Activated naive CD4-positive, alpha-beta T cell treated with Interleukin-2 at 50 U/mL for 16 hours (primary cell): ENCODE data around the gene FAM222A.
A peak's percentile ranks its signal among the peaks of the same experiment; 100 is the strongest.

Experiments used
- DNase-seq: peaks from one replicate; pipeline ENCODE4 v3.0.0-alpha.2; 2020

FAM222A gene

DNA sequence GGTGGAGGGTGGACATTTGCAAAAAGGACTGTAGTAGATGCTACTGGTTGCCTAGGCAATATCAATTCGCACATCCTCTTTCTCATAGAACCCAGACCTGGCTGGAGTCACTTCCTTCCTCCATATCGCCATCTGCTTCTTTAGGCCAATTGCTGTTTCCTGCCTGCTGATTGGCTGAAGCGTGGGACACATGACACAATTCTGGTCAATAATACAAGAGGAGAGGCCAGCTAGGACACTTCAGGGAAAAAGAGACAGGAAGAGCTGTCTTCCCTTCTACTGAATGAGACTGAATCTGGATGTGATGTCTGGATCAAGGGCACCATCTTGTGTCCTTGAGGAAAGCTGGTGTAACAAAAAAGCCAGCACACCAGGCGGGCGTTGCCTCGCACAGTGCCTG is 65.8 kb downstream of the FAM222A start:
- no peak for DNase-seq

DNA sequence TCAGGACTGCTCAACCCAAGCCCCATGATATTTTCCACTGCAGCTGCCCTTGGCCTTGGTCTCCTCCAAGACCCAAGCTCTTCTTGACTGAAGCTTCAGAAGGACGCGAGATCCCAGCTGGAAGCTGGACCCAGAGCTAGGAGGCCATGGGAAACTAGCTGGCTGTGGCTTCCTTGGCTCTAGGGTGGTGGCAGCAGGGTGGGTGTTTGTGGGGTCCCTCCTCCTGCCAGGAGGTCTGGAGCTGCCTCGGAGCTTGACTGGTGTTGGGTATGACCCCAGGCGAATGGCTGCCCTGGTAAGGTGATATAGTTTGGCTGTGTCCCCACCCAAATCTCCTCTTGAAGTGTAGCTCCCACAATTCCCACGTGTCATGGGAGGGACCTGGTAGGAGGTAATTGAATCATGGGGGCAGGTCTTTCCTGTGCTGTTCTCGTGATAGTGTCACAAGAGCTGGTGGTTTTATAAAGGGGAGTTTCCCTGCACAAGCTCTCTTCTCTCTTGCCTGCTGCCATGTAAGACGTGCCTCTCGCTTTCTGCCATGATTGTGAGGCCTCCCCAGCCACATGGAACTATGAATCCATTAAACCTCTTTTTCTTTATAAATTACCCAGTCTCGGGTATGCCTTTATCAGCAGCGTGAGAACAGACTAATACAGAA is 68.2 kb downstream of the FAM222A start:
- DNase-seq = no peak

DNA sequence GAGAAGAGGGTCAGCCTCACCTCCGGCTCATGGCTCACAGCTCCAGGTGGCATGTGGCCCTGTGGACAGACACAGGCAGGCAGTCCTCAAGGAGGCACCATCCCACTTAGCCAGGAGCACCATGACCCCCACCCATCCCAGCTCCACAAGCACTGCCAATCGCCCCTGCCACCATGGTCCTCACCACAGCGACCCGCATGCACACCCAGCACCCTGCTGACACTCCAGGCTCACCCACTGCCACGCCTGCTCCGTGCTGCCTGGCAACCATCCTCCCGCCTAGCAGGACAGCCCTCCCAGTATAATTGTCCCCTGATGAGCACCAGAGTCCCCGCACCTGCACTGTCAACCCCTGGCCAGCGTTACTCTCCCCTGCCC is 68.7 kb downstream of the FAM222A start:
- DNase-seq = no peak

DNA sequence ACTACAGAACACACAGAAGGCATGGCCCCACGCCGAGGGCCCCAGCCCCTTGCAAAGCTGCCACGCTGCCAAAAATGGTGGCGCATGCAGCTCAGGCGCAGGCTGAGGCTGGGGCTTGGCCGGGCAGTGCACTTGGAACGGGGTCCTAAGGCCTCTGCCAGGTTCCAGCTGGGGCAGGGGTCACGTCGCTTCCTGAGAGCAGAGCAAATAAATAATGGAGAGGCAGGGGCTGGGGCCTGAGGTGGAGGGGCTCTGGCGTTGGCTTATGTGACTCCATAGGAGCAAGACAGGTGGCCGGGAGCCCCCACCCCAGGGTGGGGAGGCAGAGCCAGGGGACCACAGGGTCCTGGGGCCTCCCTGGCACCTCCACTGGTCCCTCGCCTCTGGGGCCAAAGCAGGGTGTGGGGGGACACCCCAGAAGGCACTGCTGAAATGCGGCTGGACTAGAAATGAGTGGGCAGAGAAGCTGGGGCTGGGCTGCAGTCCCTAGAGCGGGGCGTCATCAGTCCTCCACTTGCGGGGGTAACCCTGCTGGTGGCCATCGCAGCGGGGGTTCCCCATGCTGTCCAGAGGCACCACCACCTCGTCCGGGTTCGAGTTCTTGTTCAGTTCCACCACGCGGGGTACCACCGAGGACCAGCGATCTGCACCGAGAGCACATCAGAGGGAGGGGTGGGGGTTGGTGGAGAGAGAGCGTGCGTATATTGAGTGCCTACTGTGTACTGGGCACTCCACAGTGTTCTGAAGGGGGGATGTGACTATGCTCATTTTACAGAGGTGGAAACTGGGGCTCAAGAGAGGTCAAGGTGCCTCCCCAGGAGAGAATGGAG is 69.7 kb downstream of the FAM222A start:
- DNase-seq = no peak

DNA sequence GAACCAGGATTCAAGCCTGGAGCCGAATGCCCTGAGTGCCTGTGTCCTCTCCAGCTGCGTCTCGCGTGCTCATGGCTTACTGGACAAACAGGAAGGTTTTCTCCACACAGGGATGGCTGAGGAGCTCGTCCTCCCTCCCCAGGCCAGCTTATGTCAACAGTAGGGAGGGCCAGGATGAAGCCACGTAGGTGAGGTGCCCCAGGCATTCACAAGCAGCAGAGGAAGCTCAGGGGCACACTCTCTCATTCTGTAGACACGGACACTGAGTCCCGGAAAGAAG is 70.3 kb downstream of the FAM222A start:
- no peak for DNase-seq

DNA sequence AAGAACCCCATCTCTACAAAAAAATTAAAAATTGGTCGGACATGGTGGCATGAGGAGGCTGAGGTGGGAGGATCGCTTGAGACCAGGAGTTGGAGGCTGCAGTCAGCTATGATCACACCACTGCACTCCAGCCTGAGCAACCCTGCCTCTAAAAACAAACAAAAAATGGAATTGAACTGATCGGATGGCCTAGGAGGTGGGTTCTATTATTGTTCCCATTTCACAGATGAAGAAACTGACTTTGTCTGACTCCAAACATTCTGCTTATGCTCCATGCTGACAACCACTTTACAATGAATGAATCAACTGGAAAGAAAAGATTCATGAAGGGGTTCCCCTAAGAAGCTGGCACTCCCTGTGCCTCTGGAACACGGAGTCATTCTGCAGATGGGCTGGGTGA is 72.2 kb downstream of the FAM222A start:
- DNase-seq = no peak

DNA sequence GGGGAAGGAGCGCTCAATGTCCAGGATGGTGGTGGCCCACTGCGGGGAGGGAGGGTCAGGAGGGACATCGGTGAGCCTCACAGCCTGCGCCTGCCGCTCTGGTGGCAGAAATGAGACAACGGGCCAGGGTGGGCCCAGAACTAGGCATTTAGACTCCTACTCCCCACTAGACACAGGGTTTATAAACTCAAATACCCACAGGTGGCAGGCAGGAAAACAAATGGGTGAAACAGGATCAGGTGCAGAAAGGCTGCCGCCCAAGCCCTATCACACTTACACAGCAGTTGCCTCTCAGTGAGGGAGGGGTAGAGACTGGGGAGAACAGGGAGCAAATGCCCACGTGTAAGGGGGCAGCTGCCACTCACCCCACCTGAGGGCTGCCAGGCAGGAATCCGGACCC is 73.2 kb downstream of the FAM222A start:
- no peak for DNase-seq

DNA sequence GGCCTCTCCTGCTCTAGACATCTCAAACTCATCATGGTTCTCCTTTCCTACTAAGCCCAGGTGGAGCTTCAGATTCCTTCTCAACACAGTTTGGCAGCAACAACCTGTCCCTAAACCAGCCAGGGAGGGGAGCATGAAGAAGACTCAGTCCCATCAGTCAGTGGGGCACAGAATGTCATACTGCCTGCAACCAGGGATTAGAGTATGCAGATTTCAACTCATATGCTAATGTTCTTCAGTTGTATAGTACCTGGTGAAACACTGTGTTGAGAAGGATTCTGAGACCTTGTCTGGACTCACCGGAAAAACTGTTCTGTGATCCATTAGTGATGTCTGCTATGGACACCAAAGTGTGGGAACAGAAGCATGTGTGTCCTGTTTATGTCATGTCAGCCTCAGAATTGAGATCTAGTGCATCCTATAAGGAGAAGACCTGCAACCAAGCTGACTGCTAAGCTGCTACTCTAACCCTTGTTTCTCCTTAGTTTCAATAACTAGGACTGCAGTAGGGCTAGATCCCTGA is 76.0 kb downstream of the FAM222A start:
- DNase-seq = no peak

DNA sequence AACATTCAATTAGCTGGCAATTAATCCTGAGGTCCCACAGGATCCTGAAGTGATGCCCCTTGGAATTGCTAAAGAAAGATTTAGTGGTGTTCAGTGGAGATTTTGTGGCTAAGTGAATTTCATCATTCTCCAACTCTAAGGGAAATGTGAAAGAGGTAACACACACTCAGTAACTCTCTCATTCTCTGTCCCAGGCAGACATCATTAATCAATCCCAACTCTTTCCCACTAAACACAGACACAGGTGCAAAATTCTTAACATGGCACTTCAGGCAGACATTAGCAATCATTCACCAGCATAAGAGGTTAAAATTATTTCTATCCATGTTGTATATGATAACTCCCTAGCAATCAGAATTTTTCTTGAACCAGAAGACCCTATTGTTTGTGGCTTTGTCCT is 79.4 kb downstream of the FAM222A start:
- no peak for DNase-seq

DNA sequence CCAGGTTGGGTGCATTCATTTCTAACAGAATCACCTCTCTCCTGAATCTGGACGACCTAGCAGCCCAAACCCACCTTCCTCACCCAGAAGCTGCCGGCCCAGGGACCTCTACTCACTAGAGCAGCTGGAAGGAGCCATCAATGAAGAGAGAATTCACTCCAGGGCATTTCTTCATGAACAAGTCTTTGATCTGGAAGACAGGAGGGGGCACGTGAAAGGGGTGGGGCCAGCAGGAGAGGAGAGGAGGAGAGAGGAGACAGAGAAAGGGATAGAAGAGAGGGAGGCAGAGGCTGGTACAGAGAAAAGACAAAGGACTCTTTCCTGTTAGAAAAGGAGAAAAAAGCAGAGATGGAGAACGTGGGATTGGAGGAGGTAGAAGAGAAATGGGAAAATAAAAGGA is 79.8 kb downstream of the FAM222A start:
- no peak for DNase-seq

DNA sequence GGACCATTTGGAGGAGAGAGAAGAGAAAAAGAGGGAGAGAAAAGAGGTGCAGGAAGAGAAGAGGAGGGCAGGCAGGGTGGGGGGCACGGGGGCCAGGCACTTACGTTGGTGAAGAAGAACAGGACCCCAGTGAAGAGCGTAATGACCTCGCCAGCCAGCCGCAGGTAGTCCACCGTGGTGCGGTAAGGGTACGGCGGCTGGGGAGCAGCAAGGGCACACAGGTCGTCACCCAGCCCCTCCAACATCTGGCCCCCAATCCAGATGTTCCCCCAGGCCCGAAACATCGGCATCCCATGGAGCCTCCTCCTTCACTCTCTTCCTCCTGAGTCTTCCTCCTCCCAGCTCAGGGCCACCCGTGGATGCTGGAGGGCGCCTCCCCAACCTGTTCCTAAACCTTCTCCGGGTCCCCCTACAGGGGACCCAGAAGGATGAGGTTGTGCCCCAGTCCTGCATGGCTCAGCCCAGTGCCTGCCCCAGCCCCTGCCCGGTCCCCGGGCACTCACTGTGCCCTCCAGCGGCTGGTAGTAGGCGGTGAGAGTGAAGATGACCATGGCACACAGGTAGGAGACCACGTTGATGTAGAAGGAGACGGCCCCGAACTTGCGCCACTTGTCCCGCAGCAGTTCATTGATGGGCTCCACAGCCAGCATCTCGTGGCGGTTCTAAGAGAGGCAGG is 80.3 kb downstream of the FAM222A start:
- DNase-seq = no peak

DNA sequence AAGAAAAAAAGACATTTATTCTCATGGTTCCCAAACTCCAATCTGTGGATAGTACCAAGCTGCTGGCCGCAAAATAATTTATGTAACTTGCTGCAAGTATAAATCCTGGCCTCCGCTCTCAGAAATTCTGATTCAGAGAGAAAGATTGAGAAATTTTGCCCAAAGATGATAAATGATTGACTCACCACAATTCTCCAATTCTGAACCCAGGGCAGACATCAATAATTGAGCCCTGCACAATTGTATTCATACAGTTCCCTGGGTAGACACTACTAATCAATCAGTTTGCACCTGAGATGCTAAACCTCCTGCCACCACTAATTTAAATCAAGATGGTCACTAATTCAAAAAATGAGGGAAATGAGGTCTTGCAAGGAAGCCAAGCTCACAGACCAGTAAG is 81.4 kb downstream of the FAM222A start:
- no peak for DNase-seq

DNA sequence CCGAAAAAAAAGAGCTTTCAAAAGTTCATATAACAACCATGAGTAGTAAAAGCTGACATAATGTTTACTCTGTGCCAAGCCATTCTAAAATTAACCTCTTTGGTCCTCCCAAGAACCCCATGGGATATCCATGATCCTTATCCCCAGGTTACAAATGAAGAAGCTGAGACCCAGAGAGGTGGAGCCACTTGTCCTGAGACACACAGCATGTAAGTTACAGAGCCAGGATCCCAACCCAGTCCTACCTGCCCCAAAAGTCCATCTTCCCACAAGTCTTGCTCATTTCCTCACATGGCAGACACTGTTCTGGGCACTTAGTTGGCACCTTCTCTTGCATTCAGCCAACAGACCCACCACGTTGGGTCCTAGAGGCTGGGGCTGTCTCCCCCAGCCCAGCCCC is 82.4 kb downstream of the FAM222A start:
- DNase-seq = no peak

DNA sequence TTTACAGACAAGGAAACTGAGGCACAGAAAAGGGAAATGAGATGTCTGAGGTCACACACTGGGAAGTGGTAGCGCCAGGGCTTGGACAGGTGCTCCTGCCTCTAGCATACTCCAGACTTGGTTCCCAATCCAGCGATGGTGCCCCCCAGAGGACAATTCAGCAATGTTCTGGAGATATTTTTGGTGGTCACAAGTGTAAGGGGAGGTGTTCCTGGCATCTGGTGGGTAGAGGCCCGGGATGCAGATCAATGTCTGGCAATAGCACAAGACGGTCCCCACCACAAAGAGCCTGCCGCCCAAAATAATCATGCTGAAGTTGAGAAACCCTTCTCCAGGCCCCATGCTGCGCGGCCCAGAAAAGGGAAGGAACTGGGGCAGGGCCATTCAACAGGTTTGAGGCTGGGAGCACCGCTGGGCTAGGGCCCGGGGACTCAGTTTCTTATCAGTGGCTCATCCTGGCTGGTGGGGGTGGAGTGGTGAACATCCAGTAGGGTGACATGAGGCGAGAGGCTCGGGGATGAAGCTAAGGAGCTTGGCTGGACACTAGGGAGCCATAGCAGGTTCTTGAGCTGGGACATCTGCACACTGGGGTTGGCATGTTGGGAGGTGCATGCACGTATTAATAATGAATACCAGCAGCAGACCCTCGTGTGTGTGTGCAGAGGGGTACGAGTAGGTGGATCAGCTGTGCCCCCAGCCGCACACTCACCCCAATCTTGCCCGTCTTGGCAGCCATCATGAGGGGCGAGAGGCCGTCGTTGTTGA is 84.5 kb downstream of the FAM222A start:
- no peak for DNase-seq

DNA sequence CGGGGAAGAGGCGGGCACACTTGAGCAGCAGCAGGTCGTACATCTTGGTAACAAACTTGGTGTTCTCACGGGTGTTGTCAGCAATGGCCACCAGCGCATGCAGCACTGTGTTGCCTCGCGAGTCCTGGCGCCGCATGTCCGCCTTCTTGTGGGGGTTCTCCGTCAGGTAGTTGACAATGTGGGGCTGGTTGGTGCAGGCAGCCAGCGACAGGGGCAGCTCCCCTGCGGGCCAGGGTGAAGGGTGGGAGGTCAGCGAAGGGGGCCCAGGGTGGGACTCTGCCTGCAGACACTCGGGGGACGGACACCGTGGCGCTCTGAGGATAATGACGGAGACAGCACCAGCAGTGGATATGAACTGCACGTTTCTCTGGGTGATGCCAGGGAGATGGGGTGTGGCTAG is 85.1 kb downstream of the FAM222A start:
- no peak for DNase-seq

DNA sequence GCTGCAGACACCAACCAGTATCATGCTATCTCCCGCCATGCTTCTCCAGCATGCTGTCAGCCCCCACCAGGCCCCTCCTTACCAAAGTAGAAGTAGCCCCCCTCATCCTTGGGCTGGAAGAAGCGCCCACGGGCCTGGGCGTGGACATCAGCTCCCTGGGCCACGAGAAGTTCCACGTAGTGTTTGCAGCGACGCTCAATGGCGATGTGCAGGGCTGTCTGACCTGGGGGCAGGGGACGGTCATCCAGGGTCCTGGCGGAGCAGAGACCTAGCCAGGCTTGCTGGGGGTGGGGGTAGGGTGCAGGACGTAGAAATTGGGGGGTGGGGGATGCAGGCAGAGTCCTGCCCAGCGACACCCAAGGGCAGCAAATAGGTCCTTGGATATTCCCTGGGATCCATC is 86.9 kb downstream of the FAM222A start:
- no peak for DNase-seq

DNA sequence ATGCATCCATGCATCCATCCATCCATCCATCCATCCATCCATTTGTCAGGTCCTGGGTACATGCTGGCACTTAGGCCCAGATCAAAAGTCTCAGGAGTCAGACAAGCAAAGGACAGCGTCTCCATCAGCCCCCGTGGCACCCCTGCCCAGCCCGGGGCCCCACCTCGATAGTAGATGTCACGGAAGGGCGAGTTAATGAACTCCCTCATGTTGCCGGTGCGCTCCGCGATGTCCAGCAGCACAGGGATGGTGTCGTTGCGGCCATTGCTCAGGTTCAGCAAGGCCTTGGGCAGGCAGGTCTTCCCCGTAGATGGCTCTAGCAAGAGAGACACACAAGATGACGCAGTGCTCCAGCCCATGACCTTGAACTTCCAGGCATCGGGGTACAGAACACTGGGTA is 89.2 kb downstream of the FAM222A start:
- no peak for DNase-seq

DNA sequence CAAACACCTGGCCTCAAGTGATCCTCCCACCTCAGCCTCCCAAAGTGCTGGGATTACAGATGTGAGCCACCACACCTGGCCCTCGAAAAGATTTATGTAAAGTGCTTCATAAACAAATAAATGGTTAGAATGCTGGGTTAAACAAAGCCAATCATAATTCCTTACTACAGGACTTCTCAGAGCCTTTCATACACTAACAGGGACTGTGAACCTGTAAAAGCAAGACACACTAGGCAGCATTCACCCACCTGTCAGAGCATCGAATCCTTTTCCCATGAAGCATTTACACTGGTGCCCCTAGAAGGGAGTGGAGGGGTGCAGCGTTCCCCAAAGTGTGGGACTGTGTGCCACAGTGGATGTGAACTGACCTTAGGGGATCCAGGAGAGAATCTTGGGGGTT is 90.1 kb downstream of the FAM222A start:
- DNase-seq = no peak

DNA sequence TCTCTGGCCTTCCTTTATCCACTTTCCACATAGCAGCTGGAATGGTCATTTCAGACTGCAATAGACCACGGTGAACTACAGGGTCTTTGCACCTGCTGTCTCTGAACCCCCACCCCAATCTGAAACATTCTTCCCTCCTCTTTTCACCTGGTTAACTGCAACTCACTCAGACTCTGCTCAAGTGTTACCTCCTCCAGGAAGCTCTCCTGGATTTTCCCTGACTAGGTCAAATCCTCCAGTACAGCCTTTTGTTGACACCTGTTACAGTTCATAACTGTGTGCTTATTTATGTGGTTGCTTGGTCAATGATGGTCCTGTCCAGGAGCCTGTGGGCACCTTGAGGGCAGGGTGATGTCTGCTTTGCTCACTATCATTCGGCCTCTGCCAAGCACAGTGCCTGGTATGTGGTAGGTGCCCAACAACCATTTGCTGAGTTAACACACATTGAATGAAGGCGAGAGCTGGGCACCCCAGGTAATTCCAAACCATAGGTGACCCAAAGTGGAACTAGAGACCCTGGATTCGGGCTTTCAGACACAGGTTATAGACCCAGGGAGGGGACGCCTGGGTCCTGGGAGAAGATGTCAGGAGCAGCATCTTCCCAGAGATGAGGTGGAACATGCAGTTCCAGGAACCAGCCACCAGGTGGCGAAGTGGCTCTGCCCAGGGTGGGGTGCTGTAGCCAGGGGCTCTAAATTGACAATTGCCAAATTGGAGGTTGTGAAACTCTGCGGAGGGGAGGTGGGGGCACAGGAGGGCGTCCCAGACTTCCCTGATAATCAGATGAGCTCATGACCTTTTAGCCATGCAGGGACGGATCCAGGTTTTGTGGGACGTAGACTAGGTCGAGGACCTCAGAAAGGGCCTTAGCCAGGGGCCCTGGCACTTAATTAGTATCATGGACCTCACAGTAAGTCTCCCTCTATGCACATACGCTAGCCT is 91.5 kb downstream of the FAM222A start:
- DNase-seq = peak; percentile 73

DNA sequence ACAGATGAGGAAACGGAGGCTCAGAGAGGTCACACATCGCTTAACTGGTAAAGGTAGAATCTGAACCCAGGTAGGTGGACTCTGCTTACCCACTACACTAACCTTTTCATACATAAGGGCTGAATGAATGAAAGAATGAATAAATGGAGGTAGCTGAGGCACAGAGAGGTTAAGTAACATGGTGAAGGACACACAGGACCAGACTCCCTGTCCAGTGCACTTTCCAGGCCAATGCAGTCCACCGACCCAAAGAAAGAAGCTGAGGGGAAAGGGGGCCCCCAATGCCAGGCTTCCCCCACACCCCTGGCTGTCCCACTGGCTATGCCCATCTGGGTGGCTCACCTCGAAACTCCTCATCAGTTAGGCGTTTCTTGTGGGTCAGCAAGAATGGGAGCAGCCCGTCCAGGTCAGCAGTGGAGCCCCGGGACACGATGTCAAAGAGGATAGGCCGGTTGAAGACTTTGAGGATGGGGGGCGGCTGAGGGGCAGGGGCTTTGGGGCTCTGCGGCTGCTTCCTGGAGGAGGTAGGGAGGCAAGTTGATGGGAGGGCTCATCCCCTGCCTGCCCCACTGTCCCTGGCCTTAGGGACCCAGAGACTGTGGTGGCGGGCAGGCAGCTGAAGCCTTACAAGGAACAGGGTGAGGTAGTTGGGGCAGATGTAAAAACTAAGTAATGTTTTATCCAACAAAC is 94.5 kb downstream of the FAM222A start:
- no peak for DNase-seq

DNA sequence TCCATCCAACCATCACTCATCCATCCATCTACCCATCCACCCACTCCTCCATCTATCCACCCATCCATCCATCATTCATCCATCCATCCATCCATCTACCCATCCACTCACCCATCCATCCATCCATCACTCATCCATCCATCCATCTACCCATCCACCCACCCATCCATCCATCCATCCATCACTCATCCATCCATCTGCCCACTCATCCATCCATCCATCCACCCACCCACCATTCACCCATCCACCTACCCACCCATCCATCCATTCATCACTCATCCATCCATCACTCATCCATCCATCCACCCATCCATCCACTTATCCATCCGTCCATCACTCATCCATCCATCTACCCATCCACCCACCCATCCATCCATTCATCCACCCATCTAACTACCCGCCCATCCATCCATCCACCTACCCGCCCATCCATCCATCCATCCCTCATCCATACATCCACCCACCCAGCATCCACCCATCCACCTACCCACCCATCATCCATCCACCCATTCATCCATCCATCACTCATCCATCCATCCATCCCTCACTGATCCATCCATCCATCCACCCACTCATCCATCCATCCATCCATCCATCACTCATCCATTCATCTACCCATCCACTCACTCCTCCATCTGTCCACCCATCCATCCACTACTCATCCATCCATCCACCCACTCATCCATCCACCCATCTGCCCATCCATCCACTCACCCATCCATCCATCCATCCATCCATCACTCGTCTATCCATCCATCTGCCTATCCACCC is 95.4 kb downstream of the FAM222A start:
- DNase-seq = no peak
